Testis (tissue), 2 donors: Measurements from ENCODE around the gene NPAS3.

ENCODE experiments used
- POLR2A ChIP-seq: fragments of 450-650 bp; IDR thresholded peaks from one replicate; pipeline ENCODE4 v1.6.1; 2017; ENCODE audit warnings: antibody characterized with exemption, mild to moderate bottlenecking, moderate library complexity
- TF ChIP-seq, protein P1 (sequence below), 3 experiments: fragments of 450-650 bp in 2 of 3; fragments of 200-600 bp in 1 of 3; sonication (generic) in 1 of 3; IDR thresholded peaks; one replicate each; pipeline ENCODE4 v1.5.1; 2016 to 2019; ENCODE audit warnings: antibody characterized with exemption in 3 of 3, mild to moderate bottlenecking in 2 of 3, moderate library complexity in 1 of 3

DNA sequence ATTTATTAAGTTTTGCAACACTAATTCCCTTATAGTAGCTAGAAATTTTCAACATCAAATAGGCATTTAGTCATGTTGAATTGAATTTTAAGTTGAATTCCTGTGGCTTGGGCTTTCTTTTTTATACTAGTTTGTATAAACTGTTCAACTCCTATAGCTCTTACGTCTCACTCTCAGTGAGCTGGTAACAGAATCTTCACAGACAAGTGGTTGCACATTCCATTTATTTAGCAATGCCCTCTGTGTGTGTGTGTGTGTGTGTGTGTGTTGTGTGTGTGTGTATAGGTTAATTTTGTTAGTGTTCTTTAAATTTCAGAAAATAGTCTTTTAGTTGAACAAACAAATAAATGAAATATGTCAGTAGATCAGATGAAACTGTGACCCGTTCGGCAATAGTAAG lies 425.0 kb downstream of the NPAS3 start:
- TF ChIP-seq, protein P1, sequence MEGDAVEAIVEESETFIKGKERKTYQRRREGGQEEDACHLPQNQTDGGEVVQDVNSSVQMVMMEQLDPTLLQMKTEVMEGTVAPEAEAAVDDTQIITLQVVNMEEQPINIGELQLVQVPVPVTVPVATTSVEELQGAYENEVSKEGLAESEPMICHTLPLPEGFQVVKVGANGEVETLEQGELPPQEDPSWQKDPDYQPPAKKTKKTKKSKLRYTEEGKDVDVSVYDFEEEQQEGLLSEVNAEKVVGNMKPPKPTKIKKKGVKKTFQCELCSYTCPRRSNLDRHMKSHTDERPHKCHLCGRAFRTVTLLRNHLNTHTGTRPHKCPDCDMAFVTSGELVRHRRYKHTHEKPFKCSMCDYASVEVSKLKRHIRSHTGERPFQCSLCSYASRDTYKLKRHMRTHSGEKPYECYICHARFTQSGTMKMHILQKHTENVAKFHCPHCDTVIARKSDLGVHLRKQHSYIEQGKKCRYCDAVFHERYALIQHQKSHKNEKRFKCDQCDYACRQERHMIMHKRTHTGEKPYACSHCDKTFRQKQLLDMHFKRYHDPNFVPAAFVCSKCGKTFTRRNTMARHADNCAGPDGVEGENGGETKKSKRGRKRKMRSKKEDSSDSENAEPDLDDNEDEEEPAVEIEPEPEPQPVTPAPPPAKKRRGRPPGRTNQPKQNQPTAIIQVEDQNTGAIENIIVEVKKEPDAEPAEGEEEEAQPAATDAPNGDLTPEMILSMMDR (IDR thresholded peaks at IDR 0.05), result no peak
- no peak for TF ChIP-seq POLR2A
